HG03571 (cell line): ENCODE measurements around the gene TOMM22.

Source experiments
- ATAC-seq: cut with Tn5 transposase; IDR thresholded peaks from one replicate; pipeline ENCODE4 v1.9.1; 2021; ENCODE audit not compliant: unreplicated experiment

Gene TOMM22

DNA sequence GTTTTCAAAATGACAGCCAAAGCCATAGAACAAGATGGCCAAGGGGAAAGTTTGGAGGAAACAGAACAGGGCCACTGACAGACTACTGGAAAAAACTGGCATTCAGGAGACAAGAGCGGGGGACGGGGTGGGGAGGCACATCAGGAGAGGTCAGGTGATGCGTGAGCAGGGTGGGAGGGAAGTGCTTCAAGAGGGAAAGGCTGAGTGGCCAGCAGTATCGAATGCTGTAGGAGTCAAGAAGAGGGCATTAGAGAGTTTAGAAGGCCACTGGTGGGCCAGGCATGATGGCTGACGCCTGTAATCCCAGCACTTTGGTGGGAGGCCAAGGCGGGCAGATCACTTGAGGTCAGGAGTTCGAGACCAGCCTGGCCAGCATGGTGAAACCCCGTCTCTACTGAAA, 32.2 kb downstream of the TOMM22 start:
- no peak for ATAC-seq

GRCh38 chr22:38715176-38715764, 33.5 kb downstream of the TOMM22 start:
- no peak for ATAC-seq

- ATAC-seq: no peak
Observed at GRCh38 chr22:38715852-38716251, 34.1 kb downstream of the TOMM22 start.

DNA sequence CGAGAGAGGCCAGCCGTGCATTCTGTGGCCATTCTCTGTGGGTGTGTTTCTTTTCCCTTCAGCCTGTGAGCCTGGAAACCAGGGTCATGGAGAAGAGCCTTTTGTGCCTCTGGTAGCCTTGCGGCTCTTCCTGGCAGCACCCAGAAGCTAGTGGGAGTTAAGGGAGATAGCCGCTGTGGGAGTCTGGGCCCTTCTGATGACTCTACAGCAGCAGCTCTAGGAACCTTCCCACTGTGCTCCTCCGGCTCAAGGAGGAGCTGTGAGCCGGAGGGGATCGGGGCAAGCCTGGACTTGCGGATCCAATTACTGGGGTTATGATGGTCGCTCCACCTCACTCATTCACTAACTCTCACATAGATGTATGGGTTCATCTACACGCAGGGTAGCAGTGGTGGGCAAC, 34.5 kb downstream of the TOMM22 start:
- no peak for ATAC-seq

- ATAC-seq: no peak
Observed at GRCh38 chr22:38716826-38717225, 35.1 kb downstream of the TOMM22 start.

- ATAC-seq: no peak
Observed at GRCh38 chr22:38717244-38717643, 35.5 kb downstream of the TOMM22 start.

GRCh38 chr22:38718414-38718813, 36.7 kb downstream of the TOMM22 start:
- ATAC-seq: no peak

DNA sequence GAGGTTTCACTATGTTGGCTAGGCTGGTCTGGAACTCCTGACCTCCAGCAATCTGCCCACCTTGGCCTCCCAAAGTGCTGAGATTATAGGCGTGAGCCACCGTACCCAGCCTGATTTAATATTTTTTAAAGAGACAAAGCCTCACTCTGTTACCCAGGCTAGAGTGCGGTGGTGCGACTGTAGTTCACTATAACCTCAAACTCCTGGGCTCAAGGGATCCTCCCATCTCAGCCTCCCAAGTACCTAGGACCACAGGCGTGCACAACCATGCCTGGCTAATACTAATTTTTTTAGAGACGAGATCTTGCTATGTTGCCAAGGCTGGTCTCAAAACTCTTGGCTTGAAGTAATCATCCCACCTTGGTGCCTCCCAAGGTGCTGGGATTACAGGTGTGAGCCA, 37.4 kb downstream of the TOMM22 start:
- no peak for ATAC-seq

DNA sequence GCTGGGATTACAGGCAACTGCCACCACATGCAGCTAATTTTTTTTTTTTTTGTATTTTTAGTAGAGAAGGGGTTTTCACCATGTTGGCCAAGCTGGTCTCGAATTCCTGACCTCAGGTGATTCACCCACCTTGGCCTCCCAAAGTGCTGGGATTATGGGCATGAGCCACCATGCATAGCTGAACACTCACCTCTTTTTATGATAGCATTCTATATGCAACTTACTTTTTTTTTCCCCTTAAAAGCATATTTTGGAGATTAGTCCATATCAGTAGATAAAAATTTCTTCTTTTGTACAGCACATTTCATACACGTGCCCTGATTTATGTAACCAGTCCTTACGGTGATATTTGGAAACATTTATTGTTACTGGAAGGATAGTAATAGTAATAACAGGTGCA, 38.6 kb downstream of the TOMM22 start:
- ATAC-seq: no peak

GRCh38 chr22:38721551-38721950, 39.8 kb downstream of the TOMM22 start:
- ATAC-seq: no peak

GRCh38 chr22:38724176-38724575, 42.4 kb downstream of the TOMM22 start:
- ATAC-seq: no peak

DNA sequence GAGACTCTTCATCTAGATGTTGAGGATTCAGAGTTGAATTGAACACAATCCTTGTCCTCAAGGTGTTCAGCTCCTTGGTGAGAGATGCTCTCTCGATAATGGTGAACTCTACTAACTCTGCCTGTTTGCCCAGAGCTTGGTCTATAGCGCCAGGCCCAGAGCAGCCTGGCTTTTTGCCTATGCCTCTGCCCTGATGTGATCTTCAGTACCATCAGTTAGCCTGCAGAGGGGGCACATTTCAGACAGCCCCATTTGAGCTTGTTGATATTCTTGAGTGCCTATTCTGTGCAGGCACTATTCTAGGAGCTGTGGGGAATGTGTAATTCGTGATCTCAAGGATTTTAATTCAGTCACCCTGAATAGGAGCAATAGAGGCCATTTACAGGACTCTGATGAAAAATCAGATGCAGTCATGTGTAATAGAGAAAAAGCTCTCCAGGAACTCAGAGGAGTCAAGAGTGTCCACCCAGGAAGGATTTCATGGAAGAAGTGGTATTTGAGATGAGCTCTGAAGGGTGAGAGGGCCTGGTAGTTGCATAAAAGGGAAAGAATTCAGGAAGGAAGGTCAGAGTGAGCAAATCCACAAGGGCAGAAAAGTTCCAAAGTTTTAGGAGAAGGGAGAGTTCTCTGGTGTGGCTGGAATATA, 43.3 kb downstream of the TOMM22 start:
- no peak for ATAC-seq

DNA sequence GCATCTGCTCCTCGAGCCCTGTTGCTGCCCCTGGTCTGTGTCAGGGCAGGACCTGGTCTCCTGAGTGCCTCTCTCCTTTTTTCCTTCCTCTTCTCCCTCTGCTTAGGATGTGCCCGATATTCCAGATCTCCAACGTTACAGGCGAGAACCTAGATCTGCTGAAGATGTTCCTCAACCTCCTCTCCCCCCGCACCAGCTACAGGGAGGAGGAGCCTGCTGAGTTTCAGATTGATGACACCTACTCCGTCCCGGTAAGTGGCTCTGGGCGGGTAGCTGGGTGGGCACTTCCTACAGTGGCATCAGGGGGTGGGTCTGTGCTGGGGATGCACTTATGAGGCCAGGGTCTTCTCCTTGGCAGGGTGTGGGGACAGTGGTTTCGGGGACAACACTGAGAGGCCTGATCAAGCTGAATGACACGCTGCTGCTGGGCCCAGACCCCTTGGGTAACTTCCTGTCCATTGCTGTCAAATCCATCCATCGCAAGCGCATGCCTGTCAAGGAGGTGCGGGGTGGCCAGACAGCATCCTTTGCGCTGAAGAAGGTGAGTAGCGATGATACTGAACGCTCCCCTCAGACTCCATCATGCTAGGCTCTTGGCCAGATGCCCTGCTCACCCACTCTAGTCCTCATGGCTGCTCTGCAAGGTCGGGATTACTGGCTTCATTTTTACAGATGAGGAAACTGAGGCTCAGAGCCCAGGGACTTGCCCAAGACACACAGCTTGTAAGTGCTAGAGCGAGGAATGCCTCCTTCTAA, 44.3 kb downstream of the TOMM22 start:
- no peak for ATAC-seq

- no peak for ATAC-seq
Observed at GRCh38 chr22:38727123-38727522, 45.4 kb downstream of the TOMM22 start.

- ATAC-seq: no peak
Observed at GRCh38 chr22:38727530-38728451, 46.0 kb downstream of the TOMM22 start.

DNA sequence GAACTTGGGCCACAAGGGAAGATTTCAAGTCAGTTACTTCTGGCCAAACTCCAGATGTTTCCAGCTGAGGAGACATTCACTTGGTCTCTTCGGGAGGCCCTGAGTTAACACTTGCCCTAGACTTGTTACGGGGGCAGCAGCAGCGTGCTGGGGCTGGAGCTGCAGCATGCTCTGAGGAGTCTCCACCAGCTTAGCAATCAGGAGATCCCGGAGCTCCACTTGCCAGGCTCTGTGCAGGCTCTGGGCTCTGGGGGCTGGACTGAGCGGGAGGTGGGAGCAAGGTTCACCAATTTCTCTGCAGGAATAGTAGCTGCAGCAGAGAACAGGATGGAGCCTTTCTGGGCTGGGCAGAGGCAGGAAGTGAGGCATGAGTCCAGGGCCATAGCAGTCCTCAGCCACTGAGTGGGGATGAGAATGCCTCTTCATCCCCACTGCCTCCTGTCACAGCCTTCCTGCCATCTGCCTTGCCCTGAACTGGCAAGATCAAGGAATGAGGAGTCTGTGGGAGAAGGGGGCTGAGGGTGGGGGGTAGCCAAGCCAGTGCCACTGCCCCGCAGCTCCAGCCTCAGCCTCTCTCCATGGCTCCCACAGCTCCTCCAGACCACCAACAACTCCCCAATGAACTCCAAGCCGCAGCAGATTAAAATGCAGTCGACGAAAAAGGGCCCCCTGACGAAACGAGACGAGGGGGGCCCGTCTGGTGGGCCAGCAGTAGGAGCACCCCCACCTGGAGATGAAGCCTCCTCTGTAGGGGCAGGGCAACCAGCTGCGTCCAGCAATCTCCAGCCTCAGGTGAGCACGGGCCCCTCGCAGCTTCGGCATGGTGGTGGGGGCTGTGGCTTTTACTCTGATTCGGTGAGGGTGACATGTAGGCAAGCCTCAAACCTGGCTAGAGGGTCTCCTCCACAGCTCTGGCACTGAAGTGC, 47.4 kb downstream of the TOMM22 start:
- ATAC-seq: no peak

DNA sequence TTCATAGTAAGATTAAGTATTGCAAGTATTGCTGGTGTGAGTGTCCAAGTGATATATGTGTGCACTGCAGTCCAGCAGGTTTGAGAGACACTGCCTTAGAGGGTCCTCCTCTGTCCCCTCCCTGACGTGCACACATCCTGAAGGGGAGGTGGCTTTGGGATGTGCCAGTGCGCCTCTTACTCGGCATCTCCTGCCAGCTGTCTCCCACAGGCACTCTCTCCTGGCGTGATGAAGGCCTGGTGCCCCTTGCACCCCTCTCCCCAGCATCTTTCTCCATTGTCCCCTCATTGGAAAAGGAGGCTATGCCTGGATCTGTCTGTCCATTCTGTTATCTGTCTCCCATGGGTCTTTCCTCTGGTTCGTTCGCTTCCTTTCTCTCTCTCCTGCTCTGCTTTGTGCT, 48.2 kb downstream of the TOMM22 start:
- ATAC-seq: no peak

GRCh38 chr22:38730411-38730871, 48.7 kb downstream of the TOMM22 start:
- ATAC-seq: no peak

- no peak for ATAC-seq
Observed at GRCh38 chr22:38731703-38732161, 50.0 kb downstream of the TOMM22 start.

DNA sequence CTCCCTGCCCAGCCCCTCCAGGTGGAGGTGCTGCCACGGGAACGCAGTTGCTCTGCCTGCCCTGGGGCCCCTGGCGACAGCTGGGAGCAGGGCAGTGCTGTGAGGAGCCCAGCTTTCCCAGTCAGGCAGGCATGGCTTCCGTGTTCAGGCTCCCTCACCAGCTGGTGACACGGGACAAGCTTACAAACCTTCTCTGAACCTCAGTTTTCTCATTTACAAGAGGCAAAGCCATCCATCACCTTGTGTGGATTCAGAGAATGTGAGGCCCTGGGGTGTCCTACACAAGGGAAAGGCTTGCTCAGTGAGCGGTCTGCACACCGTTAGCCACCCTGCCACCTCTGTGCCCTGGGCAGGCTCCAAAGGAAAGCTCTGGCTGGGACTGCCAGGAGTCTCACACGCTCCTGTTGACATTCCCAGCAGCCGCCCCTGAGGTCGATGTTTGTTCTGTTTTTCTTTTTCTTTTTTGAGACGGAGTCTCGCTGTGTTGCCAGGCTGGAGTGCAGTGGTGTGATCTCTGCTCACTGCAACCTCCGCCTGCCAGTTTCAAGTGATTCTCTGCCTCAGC, 50.6 kb downstream of the TOMM22 start:
- no peak for ATAC-seq
